GM19463 (cell line): ENCODE measurements around the gene PPP2R3A.
"Not testable (repeated sequence)": the region's sequence is repeated elsewhere in the genome, so short reads cannot be mapped to it uniquely, and the experiment has no call there.

Source experiments
- ATAC-seq: cut with Tn5 transposase; IDR thresholded peaks from one replicate; pipeline ENCODE4 v1.9.1; 2021; ENCODE audit warnings: mild to moderate bottlenecking, moderate library complexity; ENCODE audit not compliant: unreplicated experiment

PPP2R3A gene

DNA sequence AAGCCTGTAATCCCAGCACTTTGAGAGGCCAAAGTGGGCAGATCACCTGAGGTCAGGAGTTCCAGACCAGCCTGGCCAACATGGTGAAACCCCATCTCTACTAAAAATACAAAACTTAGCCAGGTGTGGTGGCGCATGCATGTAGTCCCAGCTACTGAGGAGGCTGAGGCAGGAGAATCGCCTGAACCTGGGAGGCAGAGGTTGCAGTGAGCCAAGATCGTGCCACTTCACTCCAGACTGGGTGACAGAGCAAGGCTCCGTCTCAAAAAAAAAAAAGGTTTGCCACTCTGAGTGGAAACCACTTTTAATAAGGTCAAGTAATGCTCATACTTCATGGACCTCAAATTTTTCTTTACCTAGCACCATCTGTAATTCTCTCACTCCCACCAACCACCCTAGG, 178.9 kb downstream of the PPP2R3A start:
- not testable (repeated sequence) for ATAC-seq

DNA sequence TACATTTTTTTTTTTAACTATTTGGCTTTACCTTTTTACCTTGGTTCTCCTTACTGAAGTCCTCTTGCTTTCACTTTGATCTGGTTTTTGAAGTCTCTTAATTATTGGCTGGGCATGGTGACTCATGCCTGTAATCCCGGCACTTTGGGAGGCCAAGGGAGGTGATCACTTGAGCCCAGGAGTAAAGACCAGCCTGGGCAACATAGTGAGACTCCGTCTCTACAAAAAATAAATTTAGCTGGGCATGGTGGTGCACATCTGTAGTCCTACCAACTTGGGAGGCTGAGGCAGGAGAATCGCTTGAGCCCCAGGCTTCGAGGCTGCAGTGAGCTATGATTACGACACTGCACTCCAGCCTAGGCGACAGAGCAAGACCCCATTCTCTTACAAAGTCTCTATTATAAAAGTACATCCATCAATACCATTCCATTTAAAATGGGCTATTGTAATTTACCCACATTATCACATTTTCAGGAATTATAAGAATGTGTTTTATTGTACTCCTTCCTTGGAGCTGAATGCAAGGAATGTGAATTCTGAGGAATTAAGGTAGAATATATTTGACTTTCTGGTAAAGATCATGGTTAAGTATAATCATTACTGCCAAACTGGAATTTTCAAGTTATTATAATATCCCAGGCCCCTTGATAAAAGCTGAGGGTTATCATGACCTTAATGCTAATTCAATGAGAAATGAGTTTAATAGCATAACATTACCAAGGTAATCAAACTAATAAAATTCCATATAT, 181.6 kb downstream of the PPP2R3A start:
- no peak for ATAC-seq

DNA sequence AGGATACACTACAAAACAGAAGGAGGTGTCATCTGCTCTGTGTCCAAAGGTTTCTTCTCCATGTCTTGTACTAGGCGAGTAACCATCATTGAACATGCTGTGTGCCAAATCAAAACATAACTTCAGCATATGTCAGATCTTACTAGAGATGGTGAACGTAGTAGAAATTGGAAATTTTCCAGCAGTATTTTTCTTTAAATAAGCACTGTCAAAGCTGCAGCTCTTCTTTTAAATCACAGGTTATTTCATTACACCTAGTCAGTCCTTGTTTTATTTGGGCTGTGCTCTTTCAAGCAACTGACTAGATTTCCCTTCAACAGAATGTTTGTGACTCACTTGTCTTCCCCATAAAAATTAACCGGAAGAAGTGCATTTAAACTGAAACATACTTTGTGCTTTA, 184.1 kb downstream of the PPP2R3A start:
- ATAC-seq, result no peak

DNA sequence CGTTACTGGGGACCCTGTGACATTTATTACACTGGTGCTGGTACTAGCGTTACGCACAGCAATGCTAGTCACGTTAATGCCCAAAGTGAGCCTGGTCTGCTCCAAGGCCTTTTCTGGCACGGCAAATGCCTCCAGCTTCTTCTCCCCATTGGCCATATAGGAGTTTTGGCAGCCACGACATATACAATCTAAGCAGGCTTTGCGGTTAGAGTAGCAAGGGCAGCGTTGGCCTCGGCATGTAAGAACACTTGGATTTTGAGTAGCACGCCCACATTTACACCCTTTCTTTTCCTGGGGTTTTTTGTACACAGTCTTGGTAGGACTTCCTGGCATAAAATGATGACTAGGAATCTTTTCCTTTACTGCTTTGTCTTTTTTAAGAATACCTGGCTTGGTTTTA, 185.7 kb downstream of the PPP2R3A start:
- no peak for ATAC-seq

DNA sequence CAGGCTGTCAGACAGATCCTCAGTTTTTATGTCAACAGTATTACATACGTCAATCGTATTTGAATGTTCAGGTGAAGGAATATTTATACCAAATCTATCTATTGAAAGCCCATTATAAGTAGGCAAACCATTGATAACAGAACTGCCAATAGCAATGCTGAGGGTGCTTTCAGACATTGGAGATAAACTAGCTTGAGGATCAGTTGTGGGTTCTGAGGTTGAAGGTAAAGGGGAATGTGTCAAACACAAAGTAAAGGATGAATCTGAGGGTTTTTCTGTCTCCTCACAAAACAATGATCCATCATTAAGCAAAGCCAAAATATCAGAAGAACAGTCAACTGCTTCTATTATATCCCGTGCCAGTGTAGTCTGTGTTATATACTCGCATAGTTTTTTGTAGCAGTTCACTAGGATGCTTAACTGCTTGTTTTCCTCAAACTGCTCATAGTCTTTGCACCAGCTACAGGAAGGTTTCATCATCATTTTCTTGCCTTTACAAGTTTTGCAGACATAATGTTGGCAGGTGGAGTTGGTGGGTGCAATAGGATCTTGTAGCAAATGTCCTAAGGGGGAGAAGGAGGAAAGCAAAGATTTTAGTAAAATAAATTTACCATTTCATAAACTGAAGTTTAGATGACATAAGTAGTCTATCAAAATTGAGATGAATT, 186.8 kb downstream of the PPP2R3A start:
- no peak for ATAC-seq

DNA sequence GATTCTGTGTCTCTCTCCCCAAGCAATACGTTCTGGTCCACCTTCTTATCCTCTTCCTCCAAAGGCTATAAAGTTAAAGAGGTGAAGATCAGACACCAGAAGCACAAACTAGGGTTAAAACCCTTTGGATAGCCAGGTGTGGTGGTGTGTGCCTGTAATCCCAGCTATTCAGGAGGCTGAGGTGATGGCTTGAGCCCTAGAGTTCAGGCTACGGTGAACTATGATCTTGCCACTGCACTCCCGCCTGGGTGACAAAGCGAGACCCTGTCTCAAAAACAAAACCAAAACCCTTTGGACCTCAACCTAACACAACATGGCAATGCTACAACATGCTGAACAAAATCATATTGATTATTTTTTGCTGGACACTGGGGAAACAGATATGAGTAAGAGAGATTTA, 187.4 kb downstream of the PPP2R3A start:
- no peak for ATAC-seq

DNA sequence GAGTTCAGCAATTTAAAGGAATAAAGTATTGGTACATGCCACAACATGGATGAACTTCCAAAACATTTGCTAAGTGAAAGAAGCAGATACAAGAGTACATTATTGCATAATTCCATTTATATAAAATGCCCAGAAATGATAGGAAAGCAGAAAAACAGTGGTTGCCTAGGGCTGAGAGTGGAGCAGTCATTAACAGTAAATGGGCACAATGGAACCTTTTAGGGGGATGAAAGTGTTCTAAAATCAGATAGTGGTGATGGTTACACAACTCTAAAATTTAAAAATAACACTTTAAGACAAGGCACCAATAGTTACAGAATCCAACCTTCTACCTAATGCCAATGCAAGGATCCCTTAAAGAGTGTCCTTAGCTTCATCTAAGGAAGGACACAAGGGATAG, 196.0 kb downstream of the PPP2R3A start:
- no peak for ATAC-seq

DNA sequence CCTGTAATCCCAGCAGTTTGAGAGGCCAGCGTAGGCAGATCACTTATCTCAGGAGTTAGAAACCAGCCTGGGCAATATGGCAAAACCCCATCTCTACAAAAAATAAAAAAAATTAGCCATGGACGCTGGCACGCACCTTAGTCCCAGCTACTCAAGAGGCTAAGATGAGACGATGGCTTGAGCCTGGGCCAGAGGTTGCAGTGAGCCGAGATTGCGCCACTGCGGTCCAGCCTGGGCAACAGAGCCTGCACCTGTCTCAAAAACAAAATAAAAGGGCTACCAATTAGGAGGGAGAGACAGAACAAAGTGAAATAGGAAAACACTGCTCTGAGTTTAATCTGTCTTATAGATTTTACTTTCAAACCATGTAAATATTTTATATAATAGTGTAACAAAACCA, 196.8 kb downstream of the PPP2R3A start:
- no peak for ATAC-seq

DNA sequence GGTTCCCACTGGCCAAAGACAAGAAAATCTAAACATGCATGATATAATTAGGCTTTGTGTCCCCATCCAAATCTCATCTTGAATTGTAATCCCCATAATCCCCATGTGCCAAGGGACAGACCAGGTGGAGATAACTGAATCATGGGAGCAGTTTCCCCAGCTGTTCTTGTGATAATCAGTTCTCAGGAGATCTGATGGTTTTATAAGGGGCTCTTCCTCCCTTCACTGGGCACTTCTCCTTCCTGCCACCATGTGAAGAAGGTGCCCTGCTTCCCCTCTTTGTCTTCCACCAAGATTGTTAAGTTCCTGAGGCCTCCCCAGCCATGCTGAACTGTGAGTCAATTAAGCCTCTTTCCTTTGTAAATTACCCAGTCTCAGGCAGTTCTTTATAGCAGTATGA, 198.1 kb downstream of the PPP2R3A start:
- not testable (repeated sequence) for ATAC-seq

DNA sequence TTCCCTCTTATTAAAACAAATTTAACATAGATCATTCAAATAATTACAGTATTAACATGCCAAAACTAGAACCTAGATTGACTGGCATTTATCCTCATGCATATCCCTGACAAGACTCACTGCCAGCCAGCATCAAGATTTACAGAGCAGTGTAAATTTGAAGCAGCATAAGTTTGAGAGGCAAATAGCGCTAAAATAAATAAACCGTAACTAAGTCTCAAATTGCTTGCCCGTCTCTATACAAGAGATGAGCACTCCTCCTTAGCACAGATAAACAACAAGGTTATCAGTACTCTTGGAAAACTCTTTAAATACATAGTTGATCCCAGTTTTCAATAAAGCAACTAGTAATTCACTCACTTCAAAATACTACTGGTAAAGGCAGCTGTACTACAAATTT, 201.0 kb downstream of the PPP2R3A start:
- no peak for ATAC-seq

DNA sequence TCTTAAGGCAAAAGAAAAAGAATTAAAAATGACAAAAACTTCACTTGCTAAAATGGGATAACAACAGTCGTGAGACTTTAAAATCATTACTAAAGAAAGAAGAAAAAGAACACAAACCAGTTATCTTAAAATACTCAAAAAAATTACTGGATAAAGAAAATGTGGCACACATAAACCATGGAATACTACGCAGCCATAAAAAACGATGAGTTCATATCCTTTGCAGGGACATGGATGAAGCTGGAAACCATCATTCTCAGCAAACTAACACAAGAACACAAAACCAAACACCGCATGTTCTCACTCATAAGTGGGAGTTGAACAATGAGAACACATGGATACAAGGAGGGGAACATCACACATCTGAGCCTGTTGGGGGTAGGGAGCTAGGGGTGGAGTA, 202.7 kb downstream of the PPP2R3A start:
- ATAC-seq, result not testable (repeated sequence)

DNA sequence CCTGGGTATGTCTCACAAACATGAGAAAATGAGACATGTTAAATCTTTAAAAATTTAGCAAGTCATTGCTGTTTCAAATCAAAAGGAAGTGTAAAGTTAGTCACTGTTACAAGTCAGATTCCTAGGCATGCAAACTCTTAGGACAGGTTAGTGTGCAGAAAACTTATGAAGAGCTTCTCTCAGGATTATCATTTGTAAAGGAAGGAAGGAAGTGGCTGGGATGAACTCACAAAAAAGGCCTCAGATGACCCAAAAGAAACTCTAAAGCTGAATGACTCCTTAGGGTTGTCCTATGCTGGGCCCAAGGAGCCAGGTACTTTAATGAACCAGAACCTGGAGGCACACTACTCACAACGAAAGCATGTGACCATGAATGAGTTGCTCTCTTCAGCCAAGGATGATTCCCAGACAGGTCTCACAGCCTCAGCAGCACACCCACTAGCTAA, 205.6 kb downstream of the PPP2R3A start:
- ATAC-seq, result peak; percentile 54

DNA sequence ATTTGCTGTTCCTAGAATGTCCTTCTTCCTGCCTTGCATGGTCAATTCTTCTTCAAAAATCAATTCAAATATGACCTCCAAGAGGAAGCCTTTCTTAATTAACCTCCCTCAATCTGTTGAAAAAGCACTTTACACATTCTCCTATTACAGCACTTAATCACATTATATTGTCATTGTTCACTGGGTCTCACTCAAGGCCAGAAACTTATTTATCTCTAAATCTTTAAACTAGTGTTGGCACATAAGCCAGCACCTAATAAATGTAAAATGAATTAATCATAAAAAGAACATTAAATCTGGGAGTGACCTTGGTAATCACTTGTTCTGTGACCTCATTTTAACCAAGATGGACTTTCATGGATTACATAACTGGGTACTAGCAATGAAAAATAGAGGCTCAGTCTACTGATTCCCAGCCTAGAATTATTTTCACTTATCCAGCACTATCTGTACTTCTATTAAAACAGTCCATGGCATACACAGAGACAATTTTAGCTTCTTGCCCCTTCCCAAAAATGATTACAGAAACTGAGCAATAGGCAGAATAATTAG, 208.5 kb downstream of the PPP2R3A start:
- ATAC-seq, result no peak

DNA sequence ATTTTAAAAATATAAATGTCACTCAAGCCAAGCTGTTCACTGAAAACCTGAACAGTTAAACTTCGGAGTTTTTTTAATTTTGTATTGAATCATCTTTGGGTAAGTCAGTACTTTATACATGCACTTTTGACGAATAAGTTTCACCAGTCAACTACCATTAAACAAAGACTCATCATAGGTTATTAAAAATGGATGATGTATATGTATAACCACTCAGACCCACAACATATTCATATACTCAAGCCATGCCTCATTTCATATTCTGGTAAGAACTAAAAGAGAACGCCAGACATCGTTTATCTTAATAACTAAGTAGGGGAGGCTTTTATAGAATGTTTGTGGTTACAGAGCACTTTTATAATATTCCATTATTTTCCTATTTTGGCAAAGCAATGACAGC, 212.3 kb downstream of the PPP2R3A start:
- ATAC-seq, result no peak

DNA sequence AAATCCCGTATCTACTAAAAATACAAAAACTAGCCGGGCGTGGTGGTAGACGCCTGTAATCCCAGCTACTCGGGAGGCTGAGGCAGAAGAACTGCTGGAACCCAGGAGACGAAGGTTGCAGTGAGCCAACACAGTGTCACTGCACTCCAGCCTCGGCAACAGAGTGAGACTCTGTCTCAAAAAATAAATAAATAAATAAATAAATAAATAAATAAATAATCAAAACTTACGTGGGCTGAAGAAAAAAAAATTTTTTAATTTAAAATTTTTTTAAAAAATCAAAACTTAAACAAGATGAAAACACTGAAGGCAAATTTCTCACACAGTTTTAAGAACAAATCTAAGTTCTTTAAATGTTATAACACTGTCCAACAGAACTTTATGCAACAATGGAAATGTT, 216.2 kb downstream of the PPP2R3A start:
- no peak for ATAC-seq

DNA sequence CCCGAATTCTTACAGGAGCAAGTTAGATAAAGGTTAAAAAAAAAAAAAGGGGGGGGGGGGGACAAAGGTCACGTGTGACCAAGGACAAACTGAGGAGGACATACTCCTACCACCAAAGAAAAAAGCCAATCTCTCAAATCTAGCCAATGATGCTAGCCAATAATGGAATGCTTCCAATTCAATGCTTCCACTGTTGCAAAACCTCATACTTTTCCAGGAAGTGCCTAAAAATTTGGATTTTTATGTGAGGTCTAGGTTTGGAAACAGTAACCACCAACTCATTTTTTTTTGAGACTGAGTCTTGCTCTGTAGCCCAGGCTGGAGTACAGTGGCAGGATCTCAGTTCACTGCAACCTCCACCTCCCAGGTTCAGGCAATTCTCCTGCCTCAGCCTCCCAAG, 219.2 kb downstream of the PPP2R3A start:
- no peak for ATAC-seq

DNA sequence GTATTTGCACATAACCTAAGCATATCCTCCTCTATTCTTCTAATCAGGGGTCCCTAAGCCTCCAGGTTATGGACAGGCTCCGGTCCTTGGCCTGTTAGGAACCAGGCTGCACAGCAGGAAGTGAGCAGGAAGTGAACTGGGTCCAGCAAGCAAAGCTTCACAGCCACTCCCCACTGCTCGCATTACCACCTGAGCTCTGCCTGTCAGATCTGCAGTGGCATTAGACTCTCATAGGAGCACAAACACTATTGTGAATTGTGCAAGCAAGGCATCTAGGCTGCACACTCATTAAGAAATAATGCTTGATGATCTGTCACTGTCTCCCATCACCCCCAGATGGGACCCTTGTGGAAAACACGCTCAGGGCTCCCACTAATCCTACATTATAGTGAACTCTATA, 220.8 kb downstream of the PPP2R3A start:
- ATAC-seq, result peak; percentile 41

DNA sequence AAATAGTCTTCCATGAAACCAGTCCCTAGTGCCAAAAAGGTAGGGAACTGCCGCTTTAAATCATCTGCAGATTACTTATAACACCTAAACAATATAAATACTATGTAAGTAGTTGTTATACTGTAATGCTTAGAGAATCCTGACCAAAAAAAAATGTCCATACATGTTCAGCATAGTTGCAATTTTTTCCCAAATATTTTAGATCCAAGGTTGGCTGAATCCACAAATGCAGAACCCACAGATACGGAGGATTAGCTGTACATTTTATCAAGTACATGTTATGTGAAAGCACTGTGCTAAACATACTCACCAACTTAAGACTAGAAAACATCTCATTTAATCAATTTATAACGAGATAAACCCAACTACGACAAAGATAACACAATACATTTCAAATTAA, 221.3 kb downstream of the PPP2R3A start:
- ATAC-seq, result no peak

DNA sequence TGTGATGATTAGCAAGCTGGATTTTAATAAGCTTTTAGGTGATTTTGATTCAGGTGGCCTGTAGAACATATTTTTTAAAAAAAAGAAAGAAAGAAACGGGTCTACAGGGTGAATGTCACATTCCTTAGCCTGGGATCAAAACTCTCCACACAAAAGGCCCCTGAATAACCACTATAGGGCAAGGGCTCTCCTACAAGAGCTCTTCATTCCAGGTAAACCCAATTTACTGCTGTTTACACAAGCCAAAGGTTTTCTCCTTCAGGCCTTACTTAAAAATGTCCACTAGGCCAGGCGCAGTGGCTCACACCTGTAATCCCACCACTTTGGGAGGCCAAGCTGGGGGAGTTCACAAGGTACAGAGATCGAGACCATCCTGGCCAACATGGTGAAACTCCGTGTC, 222.3 kb downstream of the PPP2R3A start:
- ATAC-seq, result no peak

DNA sequence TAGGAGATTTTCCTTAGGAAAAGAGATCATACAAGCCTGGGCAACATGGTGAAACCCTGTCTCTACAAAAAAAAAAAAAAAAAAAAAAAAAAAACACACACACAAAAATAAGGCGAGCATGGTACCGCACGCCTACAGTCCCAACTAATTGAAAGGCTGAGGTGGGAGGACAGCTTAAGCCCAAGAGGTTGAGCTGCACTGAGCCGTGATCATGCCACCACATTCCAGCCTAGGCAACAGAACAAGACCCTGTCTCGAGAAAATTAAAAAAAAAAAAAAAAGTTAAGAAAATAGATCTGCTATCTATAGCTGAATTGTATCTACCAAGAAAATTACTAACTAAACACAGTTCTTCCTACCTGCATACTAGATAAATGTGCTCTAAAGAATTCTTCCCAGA, 223.5 kb downstream of the PPP2R3A start:
- no peak for ATAC-seq

DNA sequence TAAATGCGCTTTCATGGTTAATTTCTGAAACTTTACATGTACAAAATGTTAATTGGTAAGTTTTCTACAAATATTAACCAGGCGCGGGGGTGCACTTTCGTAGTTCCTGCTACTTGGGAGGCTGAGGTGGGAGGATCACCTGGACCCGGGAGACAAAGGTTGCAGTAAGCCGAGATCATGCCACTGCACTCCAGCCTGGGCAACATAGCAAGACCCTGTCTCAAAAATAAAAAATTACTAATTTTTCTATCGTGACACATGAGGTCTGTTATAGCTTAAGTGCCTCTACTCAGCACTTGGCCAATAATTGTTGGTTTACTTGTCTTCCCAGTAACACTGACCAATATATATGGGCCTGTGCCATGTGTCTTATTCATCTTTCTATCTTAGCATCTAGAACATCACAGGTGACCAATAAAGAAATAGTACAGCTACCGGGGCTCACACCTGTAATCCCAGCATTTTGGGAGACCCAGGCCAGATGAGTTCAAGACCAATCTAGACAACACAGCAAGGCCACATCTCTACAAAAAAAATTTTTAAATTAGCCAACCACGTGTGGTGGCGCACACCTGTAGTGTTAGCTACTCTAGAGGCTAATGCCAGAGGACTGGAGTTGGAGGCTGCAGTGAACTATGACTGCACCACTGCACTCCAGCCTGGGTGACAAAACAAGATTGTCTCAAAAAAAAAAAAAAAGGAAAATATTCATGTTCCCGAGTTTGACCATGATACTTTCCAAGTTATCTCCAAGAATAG, 224.5 kb downstream of the PPP2R3A start:
- no peak for ATAC-seq

DNA sequence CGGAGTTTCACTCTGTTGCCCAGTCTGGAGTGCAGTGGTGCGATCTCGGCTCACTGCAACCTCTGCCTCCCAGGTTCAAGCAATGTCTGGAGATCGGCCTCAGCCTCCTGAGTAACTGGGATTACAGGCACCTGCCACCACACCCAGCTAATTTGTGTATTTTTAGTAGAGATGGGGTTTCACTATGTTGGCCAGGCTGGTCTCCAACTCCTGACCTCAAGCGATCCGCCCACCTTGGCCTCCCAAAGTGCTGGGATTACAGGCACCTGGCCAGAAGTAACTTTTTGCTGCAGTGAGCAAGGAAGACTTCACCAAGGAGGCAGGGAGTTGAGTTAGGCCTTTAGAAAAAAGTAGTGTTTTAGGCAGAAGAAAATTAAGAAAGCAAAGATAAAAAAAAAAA, 226.7 kb downstream of the PPP2R3A start:
- ATAC-seq, result not testable (repeated sequence)
